ENCODE results near the gene LRRC66. TPM values are rescaled to one million over a fixed set of nuclear protein-coding genes. Genes with fewer than 3 reads are reported as not detected.

Gene LRRC66
- total RNA-seq, 4 donors from 2014 or later = 0.90 to 1.5 TPM; not detected in 2

DNA sequence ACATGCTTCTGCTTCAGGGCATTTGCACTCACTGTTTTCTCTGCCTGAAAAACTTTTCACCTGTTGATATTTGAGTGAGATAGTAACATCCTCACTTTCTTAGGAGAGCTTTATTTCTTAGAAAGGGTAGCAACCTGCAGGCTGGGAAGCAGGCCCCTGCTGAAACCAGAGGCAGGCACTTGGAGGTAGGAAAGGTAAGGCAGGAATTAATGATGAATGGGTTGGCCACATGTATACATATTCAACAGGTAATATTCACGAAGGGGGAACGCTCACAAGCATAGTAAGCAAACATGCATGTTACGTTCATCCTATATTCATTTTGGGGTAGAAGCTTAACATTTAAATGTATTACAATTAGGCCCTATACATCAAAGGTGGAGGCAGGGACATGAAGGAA is 34.1 kb upstream of the LRRC66 start:
- intact Hi-C loops (cut with DNase I; ENCODE audit: low total_unique reads) = no loop called here
- no peak for DNase-seq
- H3K27ac ChIP-seq = no peak overlapping the region
- H3K9me3 ChIP-seq = no peaks in the 10 kb centered on the region
- no peaks in the 10 kb centered on the region for H3K4me1 ChIP-seq
- H3K36me3 ChIP-seq = no peaks in the 10 kb centered on the region
- H3K27me3 ChIP-seq = no peaks in the 10 kb centered on the region
- H3K4me3 ChIP-seq = no peak overlapping the region
- TF ChIP-seq, protein P1, sequence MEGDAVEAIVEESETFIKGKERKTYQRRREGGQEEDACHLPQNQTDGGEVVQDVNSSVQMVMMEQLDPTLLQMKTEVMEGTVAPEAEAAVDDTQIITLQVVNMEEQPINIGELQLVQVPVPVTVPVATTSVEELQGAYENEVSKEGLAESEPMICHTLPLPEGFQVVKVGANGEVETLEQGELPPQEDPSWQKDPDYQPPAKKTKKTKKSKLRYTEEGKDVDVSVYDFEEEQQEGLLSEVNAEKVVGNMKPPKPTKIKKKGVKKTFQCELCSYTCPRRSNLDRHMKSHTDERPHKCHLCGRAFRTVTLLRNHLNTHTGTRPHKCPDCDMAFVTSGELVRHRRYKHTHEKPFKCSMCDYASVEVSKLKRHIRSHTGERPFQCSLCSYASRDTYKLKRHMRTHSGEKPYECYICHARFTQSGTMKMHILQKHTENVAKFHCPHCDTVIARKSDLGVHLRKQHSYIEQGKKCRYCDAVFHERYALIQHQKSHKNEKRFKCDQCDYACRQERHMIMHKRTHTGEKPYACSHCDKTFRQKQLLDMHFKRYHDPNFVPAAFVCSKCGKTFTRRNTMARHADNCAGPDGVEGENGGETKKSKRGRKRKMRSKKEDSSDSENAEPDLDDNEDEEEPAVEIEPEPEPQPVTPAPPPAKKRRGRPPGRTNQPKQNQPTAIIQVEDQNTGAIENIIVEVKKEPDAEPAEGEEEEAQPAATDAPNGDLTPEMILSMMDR (IDR thresholded peaks at IDR 0.05) = no peak
- no peak for TF ChIP-seq POLR2A (IDR thresholded peaks at IDR 0.05)

DNA sequence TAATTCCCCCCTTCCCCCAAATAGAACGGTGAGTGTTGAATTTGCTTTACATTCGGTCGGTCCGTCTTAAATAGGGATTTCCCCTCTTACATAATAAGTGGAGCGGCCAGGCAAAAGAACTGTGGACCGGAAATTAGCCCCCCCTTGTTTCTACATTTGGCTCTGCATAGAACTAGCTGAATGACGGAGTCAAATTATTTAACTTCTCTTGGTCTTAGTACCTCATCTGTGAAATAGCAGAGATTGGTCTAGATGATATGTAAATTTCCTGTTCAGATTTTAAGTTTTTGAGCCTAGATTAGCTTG is 32.3 kb upstream of the LRRC66 start:
- peak overlapping the region in 1 of 2 donors; percentile 62 for H3K27ac ChIP-seq
- H3K4me3 ChIP-seq = no peak overlapping the region
- no peaks in the 10 kb centered on the region for H3K36me3 ChIP-seq
- DNase-seq = no peak
- no peaks in the 10 kb centered on the region for H3K27me3 ChIP-seq
- no peak for TF ChIP-seq POLR2A (IDR thresholded peaks at IDR 0.05)
- TF ChIP-seq, protein P1 (IDR thresholded peaks at IDR 0.05) = no peak
- no peaks in the 10 kb centered on the region for H3K4me1 ChIP-seq
- intact Hi-C loops (cut with DNase I; ENCODE audit: low total_unique reads) = no loop called here
- H3K9me3 ChIP-seq = no peaks in the 10 kb centered on the region

DNA sequence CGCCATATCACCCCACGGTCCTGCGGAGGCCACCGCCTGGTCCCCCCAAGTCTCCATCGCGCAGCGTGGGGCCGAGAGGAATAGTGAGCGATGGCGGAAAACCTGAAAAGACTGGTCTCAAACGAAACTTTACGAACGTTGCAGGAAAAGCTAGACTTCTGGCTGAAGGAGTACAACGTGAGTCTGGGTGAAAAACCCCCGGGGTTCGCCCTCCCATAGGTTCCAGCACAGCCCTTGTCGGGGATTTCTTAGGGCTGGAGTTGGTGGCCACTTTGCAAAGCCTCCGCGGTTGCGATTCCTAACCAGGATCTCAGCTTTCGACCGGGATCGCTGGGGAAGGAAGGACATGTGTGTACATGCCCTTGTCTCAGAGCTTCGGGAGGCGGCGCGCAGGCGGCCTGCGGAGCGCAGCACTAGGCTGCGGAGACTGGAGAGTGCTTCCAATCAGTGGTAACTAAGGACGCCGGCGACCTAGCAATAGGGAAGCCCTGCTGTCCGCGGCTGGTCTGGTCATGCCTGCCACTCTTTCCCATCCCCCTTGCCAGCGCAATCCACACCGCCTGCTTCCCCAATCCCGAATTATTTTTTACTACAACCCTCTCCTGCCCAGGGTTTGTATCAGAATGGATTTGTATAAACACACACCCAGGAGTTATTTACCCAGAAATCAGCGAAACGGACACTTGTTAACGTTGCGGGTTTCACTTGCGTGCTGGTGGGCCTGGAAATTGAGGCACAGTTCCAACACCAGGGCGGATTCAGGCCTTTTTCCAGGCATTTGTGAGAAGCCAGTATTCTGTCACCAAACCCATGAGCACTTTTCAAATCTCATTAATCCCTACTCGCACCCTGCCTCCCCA is 31.7 kb upstream of the LRRC66 start:
- H3K9me3 ChIP-seq = no peaks in the 10 kb centered on the region
- H3K36me3 ChIP-seq = no peaks in the 10 kb centered on the region
- DNase-seq = peak; percentile 47 to 68
- H3K27me3 ChIP-seq = no peaks in the 10 kb centered on the region
- peak overlapping the region; percentile 39 to 45 for H3K4me3 ChIP-seq
- H3K27ac ChIP-seq = peak overlapping the region; percentile 46 to 62
- no peaks in the 10 kb centered on the region for H3K4me1 ChIP-seq
- TF ChIP-seq POLR2A (IDR thresholded peaks at IDR 0.05) = no peak
- TF ChIP-seq, protein P1 (IDR thresholded peaks at IDR 0.05) = no peak
- intact Hi-C loops (cut with DNase I; ENCODE audit: low total_unique reads) = no loop called here

DNA sequence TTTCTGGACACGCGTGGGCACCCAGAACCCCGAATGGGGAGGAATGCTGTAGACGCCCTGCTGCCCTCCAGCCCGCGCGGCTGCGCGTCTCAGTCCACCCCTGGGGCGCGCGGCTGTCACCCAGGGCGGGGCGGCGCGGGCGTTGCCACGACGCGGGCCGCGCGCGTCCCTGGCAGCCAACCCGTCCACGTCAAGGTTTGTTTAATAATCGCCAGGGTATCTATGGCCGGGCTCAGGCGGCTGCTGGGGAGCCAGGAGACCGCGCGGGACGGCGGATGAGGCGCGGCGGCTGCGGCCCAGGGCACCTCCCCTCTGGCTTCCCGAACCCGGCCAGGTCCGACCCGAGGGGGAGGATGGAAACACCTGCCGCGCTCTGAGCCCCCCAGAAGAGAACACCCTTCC is 31.1 kb upstream of the LRRC66 start, which contains the start of gene SPATA18:
Gene SPATA18 (plus strand): TSS at position 92 of the 402 bp plus-strand sequence. CDS start 401 bp downstream, outside the sequence.
- Histone ChIP-seq H3K4me3 (peak within 1 kb of the TSS; percentile 39 to 45), H3K9me3 (no peaks in the 10 kb centered on the region), H3K36me3 (no peaks in the 10 kb centered on the region), H3K27ac (peak within 1 kb of the TSS; percentile 46 to 62), H3K27me3 (no peaks in the 10 kb centered on the region), H3K4me1 (no peaks in the 10 kb centered on the region)
- DNase-seq = peak in 1 of 2 donors; percentile 43
- intact Hi-C loops (cut with DNase I; ENCODE audit: low total_unique reads) = no loop called here
- TF ChIP-seq POLR2A (IDR thresholded peaks at IDR 0.05) = no peak
- TF ChIP-seq, protein P1 (IDR thresholded peaks at IDR 0.05) = no peak

DNA sequence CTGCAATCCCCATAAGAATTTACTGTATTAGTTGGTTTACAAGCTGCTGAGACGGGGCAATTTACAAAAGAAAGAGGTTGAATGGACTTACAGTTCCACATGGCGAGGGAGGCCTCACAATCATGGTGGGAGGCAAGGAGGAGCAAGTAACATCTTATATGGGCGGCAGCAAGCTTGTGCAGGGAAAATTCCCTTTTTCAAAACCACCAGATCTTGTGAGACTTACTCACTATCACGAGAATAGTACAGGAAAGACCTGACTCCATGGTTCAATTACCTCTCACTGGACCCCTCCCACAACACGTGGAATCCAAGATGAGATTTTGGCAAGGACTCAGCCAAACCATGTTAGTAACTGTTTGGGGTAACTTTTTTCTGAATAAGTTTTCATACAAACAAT is 29.1 kb upstream of the LRRC66 start:
- no peak for DNase-seq
- Histone ChIP-seq H3K27ac (no peak overlapping the region), H3K4me3 (no peak overlapping the region), H3K27me3 (no peaks in the 10 kb centered on the region), H3K36me3 (no peaks in the 10 kb centered on the region), H3K9me3 (no peaks in the 10 kb centered on the region), H3K4me1 (no peaks in the 10 kb centered on the region)
- TF ChIP-seq, protein P1 (IDR thresholded peaks at IDR 0.05) = no peak
- TF ChIP-seq POLR2A (IDR thresholded peaks at IDR 0.05) = no peak
- intact Hi-C loops (cut with DNase I; ENCODE audit: low total_unique reads) = no loop called here

All from uterus (tissue), 4 donors.